PC-3 (cell line): ENCODE data around the gene TNS3. TPM values are rescaled to one million over a fixed set of nuclear protein-coding genes. Genes with fewer than 3 reads are reported as not detected.

Experiments used
- ATAC-seq: fragments of 200-7000 bp; cut with Tn5 transposase; 2 replicates; pipeline ENCODE4 v1.9.1; 2020; ENCODE audit warnings: mild to moderate bottlenecking, moderate library complexity
- BruUV-seq: library from RNA; stranded (reverse); fragments of 400-500 nt; replicated peaks from 2 replicates; lab custom pipeline; 2021; lab: Mats Ljungman, UMichigan
- CTCF ChIA-PET: fragments of 300-600 bp; sonication (Branson Sonifier 250); formaldehyde crosslinking; loops from one replicate; lab custom pipeline; 2022; ENCODE audit warnings: antibody characterized with exemption; lab: Charles Lee
- POLR2A ChIA-PET: fragments of 300-600 bp; sonication (Branson Sonifier 250); formaldehyde crosslinking; loops from one replicate; lab custom pipeline; 2022; ENCODE audit warnings: antibody characterized with exemption; ENCODE audit not compliant: unreplicated experiment; lab: Charles Lee
- DNase-seq: peaks from one replicate; pipeline ENCODE4 v3.0.0-alpha.2; 2015
- H2AFZ ChIP-seq: fragments of 300-600 bp; sonication (generic); 2 replicates; pipeline ENCODE4 v1.6.0; 2016; ENCODE audit warnings: antibody characterized with exemption, low read length
- H3F3A ChIP-seq: fragments of 300-600 bp; sonication (generic); one replicate; pipeline ENCODE4 v1.6.0; 2017; ENCODE audit warnings: antibody characterized with exemption, low read length, control low read depth, mild to moderate bottlenecking; ENCODE audit not compliant: unreplicated experiment
- H3K27ac ChIP-seq: fragments of 300-600 bp; sonication (generic); 2 replicates; pipeline ENCODE4 v1.5.1; 2016; ENCODE audit warnings: mild to moderate bottlenecking, low read length
- H3K27me3 ChIP-seq: fragments of 300-600 bp; sonication (generic); 2 replicates; pipeline ENCODE4 v1.6.1; 2016; ENCODE audit warnings: low read length, mixed read lengths
- H3K36me3 ChIP-seq: fragments of 300-600 bp; sonication (generic); 2 replicates; pipeline ENCODE4 v1.6.1; 2016; ENCODE audit warnings: low read depth, mixed run types, low read length, mixed read lengths
- H3K4me1 ChIP-seq: fragments of 300-600 bp; sonication (generic); 2 replicates; pipeline ENCODE4 v1.5.1; 2016; ENCODE audit warnings: low read length; ENCODE audit not compliant: insufficient read depth
- H3K4me2 ChIP-seq: fragments of 300-600 bp; sonication (generic); 2 replicates; pipeline ENCODE4 v1.6.0; 2016; ENCODE audit warnings: low read length
- H3K4me3 ChIP-seq: fragments of 300-600 bp; sonication (generic); 2 replicates; pipeline ENCODE4 v1.5.1; 2016; ENCODE audit warnings: mild to moderate bottlenecking, low read length, mixed read lengths
- H3K79me2 ChIP-seq: fragments of 300-600 bp; sonication (generic); 2 replicates; pipeline ENCODE4 v1.6.1; 2017; ENCODE audit warnings: low read length, mixed read lengths
- H3K9ac ChIP-seq: fragments of 300-600 bp; sonication (generic); 2 replicates; pipeline ENCODE4 v1.6.0; 2016; ENCODE audit warnings: mild to moderate bottlenecking, low read length
- H3K9me2 ChIP-seq: fragments of 300-600 bp; sonication (generic); replicated peaks from 2 replicates; pipeline ENCODE4 v1.6.1; 2016; ENCODE audit warnings: mixed run types, low read length, mixed read lengths
- H3K9me3 ChIP-seq: fragments of 300-600 bp; sonication (generic); 2 replicates; pipeline ENCODE4 v1.6.1; 2016; ENCODE audit warnings: low read length, mixed read lengths
- H4K20me1 ChIP-seq: fragments of 300-600 bp; sonication (generic); 2 replicates; pipeline ENCODE4 v1.6.1; 2016; ENCODE audit warnings: low read length, mixed read lengths
- EZH2 ChIP-seq: fragments of 300-600 bp; sonication (generic); IDR thresholded peaks from one replicate; pipeline ENCODE4 v1.6.1; 2017; ENCODE audit warnings: antibody characterized with exemption, mild to moderate bottlenecking, low read length; ENCODE audit not compliant: unreplicated experiment
- EZH2phosphoT487 ChIP-seq: fragments of 300-600 bp; sonication (generic); IDR thresholded peaks from 2 replicates; pipeline ENCODE4 v1.6.1; 2018; ENCODE audit warnings: mild to moderate bottlenecking, antibody characterized with exemption, low read length, borderline replicate concordance
- intact Hi-C: fragments of 100-400 bp; cut with micrococcal nuclease; formaldehyde crosslinking; loops from 2 replicates; pipeline ENCODE4 v1.9.0; 2023
- total RNA-seq: library from RNA; depleted of rRNA; stranded (reverse); fragments of >200 nt; gene quantifications from 2 replicates; pipeline ENCODE4 v1.2.3, GENCODE V29; 2014
- TF ChIP-seq, protein P1 (sequence below): fragments of 300-600 bp; sonication (generic); conservative IDR thresholded peaks from 2 replicates; pipeline ENCODE4 v1.5.1; 2017; ENCODE audit warnings: antibody characterized with exemption, low read depth, mild to moderate bottlenecking, low read length

TNS3 gene
- total RNA-seq, 1 experiment from 2014 or later: 72.3 TPM

DNA sequence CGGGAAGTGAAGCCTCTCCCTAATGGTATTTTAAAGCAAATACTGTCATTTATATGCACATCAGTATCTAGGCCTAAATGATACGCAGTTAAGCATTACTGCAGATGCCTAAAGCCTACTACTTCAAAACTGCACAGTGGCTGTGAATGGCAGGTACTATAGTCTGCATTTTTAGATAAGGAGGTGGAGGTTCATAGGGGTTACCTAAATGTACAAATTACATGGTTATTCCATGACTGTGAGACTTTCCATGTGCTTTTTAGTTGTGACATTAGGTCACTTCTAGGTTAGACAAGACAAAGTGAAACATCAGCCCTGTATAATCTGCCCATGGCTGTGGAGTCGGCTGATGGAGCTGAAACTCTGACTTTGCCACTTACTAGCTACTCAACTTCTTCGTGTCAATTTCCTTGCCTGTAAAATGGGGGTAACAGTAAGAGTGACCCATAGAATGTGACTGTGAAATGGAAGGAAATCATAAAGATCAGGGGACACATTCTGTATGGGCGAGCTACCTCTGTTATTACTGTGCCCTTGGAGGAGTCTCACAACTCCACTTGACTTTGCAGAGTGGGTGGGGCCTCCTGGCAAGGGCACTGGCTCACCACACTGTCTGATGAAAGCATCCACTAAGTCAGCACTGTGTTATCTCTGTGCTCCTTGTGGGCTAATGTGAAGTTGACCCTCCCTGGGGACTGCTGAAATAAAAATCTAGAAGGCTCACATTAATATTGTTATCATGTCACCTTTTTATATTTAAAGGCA lies 239.4 kb downstream of the TNS3 start:
- POLR2A ChIA-PET: no interaction called here

DNA sequence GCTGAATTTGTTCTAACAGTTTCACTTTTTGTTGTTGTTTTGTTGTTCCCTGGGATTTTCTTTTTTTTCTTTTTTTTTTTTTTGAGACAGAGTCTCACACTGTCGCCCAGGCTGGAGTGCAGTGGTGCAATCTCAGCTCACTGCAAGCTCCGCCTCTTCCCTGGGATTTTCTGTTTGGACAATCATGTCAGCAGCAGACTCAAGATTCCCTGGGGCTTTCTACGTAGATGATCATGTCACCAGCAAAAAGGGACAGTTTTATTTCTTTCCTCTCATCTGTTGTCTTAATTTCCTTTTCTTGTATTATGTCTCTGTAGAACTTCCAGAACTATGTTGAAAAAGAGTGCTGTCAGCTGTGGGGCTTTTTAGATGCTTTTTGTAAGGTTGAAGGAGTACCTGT lies 241.4 kb downstream of the TNS3 start:
- no peak for ATAC-seq
- no peaks in the 10 kb centered on the region for H3K27me3 ChIP-seq
- POLR2A ChIA-PET: no interaction called here

More for the DNA sequence above, 239.4 kb downstream of the TNS3 start:
- TF ChIP-seq, protein P1, sequence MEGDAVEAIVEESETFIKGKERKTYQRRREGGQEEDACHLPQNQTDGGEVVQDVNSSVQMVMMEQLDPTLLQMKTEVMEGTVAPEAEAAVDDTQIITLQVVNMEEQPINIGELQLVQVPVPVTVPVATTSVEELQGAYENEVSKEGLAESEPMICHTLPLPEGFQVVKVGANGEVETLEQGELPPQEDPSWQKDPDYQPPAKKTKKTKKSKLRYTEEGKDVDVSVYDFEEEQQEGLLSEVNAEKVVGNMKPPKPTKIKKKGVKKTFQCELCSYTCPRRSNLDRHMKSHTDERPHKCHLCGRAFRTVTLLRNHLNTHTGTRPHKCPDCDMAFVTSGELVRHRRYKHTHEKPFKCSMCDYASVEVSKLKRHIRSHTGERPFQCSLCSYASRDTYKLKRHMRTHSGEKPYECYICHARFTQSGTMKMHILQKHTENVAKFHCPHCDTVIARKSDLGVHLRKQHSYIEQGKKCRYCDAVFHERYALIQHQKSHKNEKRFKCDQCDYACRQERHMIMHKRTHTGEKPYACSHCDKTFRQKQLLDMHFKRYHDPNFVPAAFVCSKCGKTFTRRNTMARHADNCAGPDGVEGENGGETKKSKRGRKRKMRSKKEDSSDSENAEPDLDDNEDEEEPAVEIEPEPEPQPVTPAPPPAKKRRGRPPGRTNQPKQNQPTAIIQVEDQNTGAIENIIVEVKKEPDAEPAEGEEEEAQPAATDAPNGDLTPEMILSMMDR: no peak
- TF ChIP-seq EZH2 (no peak), EZH2phosphoT487 (no peak)
- DNase-seq (no peak), ATAC-seq (no peak)
- Histone ChIP-seq H3K36me3 (peaks cover 47% of the 10 kb centered on the region), H3F3A (no peaks in the 10 kb centered on the region), H3K4me2 (no peak overlapping the region), H4K20me1 (no peaks in the 10 kb centered on the region), H3K79me2 (no peaks in the 10 kb centered on the region), H3K27ac (no peak overlapping the region), H3K27me3 (no peaks in the 10 kb centered on the region), H3K4me3 (no peak overlapping the region), H3K9me2 (no peaks in the 10 kb centered on the region), H3K9me3 (no peaks in the 10 kb centered on the region), H3K4me1 (no peaks in the 10 kb centered on the region), H2AFZ (no peak overlapping the region), H3K9ac (no peak overlapping the region)
- intact Hi-C loops: no loop called here
- CTCF ChIA-PET: no interaction called here
- no TSS peak for BruUV-seq

More for the DNA sequence above, 241.4 kb downstream of the TNS3 start:
- CTCF ChIA-PET: no interaction called here
- BruUV-seq: no TSS peak
- DNase-seq: no peak
- Histone ChIP-seq H3K27ac (no peak overlapping the region), H3K4me2 (no peak overlapping the region), H3K4me1 (no peaks in the 10 kb centered on the region), H3K79me2 (no peaks in the 10 kb centered on the region), H3K9ac (no peak overlapping the region), H2AFZ (no peak overlapping the region), H3F3A (no peaks in the 10 kb centered on the region), H3K36me3 (peaks cover 48% of the 10 kb centered on the region), H3K4me3 (no peak overlapping the region), H4K20me1 (no peaks in the 10 kb centered on the region), H3K9me3 (no peaks in the 10 kb centered on the region), H3K9me2 (no peaks in the 10 kb centered on the region)
- TF ChIP-seq, protein P1: no peak
- TF ChIP-seq EZH2 (no peak), EZH2phosphoT487 (no peak)
- intact Hi-C loops: no loop called here
